ENCODE data around the gene ATG7. TPM values are rescaled to one million over a fixed set of nuclear protein-coding genes. Genes with fewer than 3 reads are reported as not detected.

The ATG7 gene
- polyA plus RNA-seq, 1 donor (not counting 4 experiments of a cell fraction or from before 2014, with no cell fraction given) = 27.9 TPM

DNA sequence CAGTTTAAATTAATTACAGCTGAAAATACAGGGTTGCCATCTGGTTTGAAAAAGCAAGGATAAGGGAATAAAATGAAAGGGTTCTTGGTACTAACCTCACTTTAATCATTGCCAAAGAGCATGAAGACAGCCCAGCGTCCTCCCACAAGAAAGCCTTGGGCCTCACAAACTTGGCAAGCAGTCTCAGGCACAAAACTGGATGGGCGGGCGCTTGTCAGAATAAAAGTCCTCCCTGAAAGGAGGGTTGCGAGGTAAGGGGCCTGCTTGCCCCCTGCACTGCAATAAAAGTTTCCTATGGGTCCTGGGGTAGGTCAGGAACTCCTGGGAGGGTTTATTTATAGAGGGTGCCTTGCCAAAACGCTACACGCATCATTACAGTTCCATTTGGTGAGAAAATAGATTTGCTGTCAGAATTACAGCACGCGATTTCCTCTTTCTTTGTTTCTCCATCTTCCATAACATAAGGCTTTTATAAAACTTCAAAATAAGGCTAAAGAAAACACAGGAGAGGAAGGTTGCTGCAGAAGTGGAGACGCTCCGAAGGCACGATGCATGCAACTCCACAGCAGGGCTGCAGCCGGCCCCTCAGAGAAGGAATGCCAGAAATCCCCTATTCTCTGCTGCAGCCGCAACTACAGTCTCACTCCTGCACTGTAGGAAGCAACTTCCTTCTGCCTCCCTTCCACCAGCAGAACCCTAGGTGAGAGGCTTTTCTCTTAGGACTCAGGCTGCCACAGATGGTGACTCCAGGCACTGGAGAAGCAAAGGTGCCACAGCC, 310.2 kb downstream of the ATG7 start:
- Histone ChIP-seq H3K27me3 (ENCODE audit: control insufficient read depth, extremely low read depth, insufficient read depth, low read length) (no peaks in the 10 kb centered on the region), H3K36me3 (ENCODE audit: control insufficient read depth in 2 of 2, extremely low read depth in 1 of 2, insufficient read depth in 2 of 2, low read length in 2 of 2) (peaks cover 0 to 3% of the 10 kb centered on the region in 2 experiments), H3K4me2 (ENCODE audit: control insufficient read depth, extremely low read depth, insufficient read depth, low read depth, low read length) (peak overlapping the region; percentile 88), H3K9ac (ENCODE audit: control insufficient read depth, extremely low read depth, insufficient read depth, low read length) (peak overlapping the region; percentile 34), H3K9me1 (ENCODE audit: control insufficient read depth, extremely low read depth, insufficient read depth, low read length) (peaks cover 14% of the 10 kb centered on the region), H2AFZ (ENCODE audit: control insufficient read depth, low read length) (no peak overlapping the region), H3K4me3 (ENCODE audit: control insufficient read depth in 2 of 3, extremely low read depth in 1 of 3, insufficient read depth in 2 of 3, low read depth in 1 of 3, low read length in 3 of 3) (peak overlapping the region in 2 of 3 experiments; percentile 41 to 63), H3K79me2 (ENCODE audit: control insufficient read depth, insufficient read depth, low read length) (peaks cover 80% of the 10 kb centered on the region), H3K27ac (ENCODE audit: control insufficient read depth, insufficient read depth, low read length) (peak overlapping the region; percentile 49), H4K20me1 (ENCODE audit: control insufficient read depth, extremely low read depth, insufficient read depth, low read length) (peaks cover 16% of the 10 kb centered on the region), H3K4me1 (ENCODE audit: control insufficient read depth, extremely low read depth, insufficient read depth, low read length) (peaks cover 34% of the 10 kb centered on the region), H3K9me3 (ENCODE audit: control insufficient read depth, low read depth, low read length) (no peaks in the 10 kb centered on the region)
- no peak for TF ChIP-seq EZH2 (IDR thresholded peaks at IDR 0.05; ENCODE audit: low read length)
- TF ChIP-seq, protein P1, sequence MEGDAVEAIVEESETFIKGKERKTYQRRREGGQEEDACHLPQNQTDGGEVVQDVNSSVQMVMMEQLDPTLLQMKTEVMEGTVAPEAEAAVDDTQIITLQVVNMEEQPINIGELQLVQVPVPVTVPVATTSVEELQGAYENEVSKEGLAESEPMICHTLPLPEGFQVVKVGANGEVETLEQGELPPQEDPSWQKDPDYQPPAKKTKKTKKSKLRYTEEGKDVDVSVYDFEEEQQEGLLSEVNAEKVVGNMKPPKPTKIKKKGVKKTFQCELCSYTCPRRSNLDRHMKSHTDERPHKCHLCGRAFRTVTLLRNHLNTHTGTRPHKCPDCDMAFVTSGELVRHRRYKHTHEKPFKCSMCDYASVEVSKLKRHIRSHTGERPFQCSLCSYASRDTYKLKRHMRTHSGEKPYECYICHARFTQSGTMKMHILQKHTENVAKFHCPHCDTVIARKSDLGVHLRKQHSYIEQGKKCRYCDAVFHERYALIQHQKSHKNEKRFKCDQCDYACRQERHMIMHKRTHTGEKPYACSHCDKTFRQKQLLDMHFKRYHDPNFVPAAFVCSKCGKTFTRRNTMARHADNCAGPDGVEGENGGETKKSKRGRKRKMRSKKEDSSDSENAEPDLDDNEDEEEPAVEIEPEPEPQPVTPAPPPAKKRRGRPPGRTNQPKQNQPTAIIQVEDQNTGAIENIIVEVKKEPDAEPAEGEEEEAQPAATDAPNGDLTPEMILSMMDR (optimal IDR thresholded peaks at IDR 0.05 in 1 of 3, IDR thresholded peaks at IDR 0.05 in 1 of 3, conservative IDR thresholded peaks at IDR 0.05 in 1 of 3; ENCODE audit: extremely low read depth in 1 of 3, insufficient read depth in 2 of 3, low read length in 3 of 3) = no peak
- peak; percentile 56 for FAIRE-seq
- DNase-seq (ENCODE audit: low read depth, low spot score) = no peak
- dilution Hi-C loops (cut with MboI; ENCODE audit: extremely low pct_ligation_motif_present, low sequenced_read_pairs) = no loop called here

DNA sequence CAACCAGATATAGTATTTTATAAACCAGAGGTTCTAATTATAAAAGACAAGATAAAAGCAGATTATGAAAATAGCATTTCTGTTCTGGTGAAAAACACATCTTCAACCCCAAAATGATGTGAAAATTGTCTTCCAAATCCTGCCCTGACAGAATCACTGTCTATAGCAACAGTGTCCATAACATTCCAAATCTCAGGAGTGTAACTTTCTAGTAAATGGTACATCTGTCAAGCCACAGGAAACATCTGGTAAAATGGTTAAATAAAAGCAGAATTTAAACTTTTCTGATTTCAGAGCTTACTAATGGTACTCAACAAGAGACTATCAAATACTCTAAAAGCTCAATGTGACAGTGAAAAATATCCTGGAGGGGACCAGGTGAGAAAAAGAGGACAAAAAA, 311.0 kb downstream of the ATG7 start:
- H3K9me3 ChIP-seq (ENCODE audit: control insufficient read depth, low read depth, low read length) = no peaks in the 10 kb centered on the region
- TF ChIP-seq, protein P1 (optimal IDR thresholded peaks at IDR 0.05 in 1 of 3, IDR thresholded peaks at IDR 0.05 in 1 of 3, conservative IDR thresholded peaks at IDR 0.05 in 1 of 3; ENCODE audit: extremely low read depth in 1 of 3, insufficient read depth in 2 of 3, low read length in 3 of 3) = no peak
- no peak for TF ChIP-seq EZH2 (IDR thresholded peaks at IDR 0.05; ENCODE audit: low read length)
- DNase-seq (ENCODE audit: low read depth, low spot score) = no peak
- dilution Hi-C loops (cut with MboI; ENCODE audit: extremely low pct_ligation_motif_present, low sequenced_read_pairs) = no loop called here
- H3K36me3 ChIP-seq (ENCODE audit: control insufficient read depth in 2 of 2, extremely low read depth in 1 of 2, insufficient read depth in 2 of 2, low read length in 2 of 2) = peaks cover 2 to 9% of the 10 kb centered on the region in 2 experiments
- peaks cover 81% of the 10 kb centered on the region for H3K79me2 ChIP-seq (ENCODE audit: control insufficient read depth, insufficient read depth, low read length)
- peaks cover 34% of the 10 kb centered on the region for H3K4me1 ChIP-seq (ENCODE audit: control insufficient read depth, extremely low read depth, insufficient read depth, low read length)
- H3K9me1 ChIP-seq (ENCODE audit: control insufficient read depth, extremely low read depth, insufficient read depth, low read length) = peaks cover 14% of the 10 kb centered on the region
- FAIRE-seq = no peak
- H3K4me3 ChIP-seq (ENCODE audit: control insufficient read depth in 2 of 3, extremely low read depth in 1 of 3, insufficient read depth in 2 of 3, low read depth in 1 of 3, low read length in 3 of 3) = no peak overlapping the region
- H4K20me1 ChIP-seq (ENCODE audit: control insufficient read depth, extremely low read depth, insufficient read depth, low read length) = peaks cover 13% of the 10 kb centered on the region
- peak overlapping the region; percentile 88 for H3K4me2 ChIP-seq (ENCODE audit: control insufficient read depth, extremely low read depth, insufficient read depth, low read depth, low read length)
- no peaks in the 10 kb centered on the region for H3K27me3 ChIP-seq (ENCODE audit: control insufficient read depth, extremely low read depth, insufficient read depth, low read length)
- no peak overlapping the region for H2AFZ ChIP-seq (ENCODE audit: control insufficient read depth, low read length)
- no peak overlapping the region for H3K27ac ChIP-seq (ENCODE audit: control insufficient read depth, insufficient read depth, low read length)
- H3K9ac ChIP-seq (ENCODE audit: control insufficient read depth, extremely low read depth, insufficient read depth, low read length) = no peak overlapping the region

Data from keratinocyte (primary cell).